ENCODE results near the gene EPB41L4B. TPM values are rescaled to one million over a fixed set of nuclear protein-coding genes. Genes with fewer than 3 reads are reported as not detected.

Gene EPB41L4B
- total and polyA plus RNA-seq, 3 donors from 2014 or later = 10.9 to 14.5 (median 14.3) TPM

DNA sequence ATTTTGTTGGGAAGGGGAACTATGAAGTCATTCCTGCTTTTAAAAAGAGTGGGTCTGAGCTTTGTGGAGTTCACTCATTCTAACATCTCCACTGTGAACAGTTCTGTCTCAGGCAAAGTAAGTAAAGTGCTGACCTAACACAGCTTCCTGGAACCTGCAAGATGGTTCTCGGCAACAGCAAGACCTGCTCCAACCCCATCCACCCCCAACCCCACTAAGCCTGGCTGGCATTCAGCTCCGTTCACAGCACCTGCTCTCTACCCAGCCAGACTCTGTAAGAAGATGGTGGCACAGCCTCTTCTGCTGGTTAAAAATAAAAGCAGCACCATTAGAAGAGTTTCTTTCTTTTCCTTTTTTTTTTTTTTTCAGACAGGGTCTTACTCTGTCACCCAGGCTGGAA lies 42.0 kb downstream of the EPB41L4B start:
- intact Hi-C loops (cut with DNase I; ENCODE audit: low total_unique reads) = no loop called here
- Histone ChIP-seq H3K9me3 (no peaks in the 10 kb centered on the region), H3K4me3 (no peak overlapping the region), H3K27ac (no peak overlapping the region), H3K36me3 (ENCODE audit: low read depth, missing control alignments) (no peaks in the 10 kb centered on the region), H3K4me1 (no peaks in the 10 kb centered on the region), H3K27me3 (no peaks in the 10 kb centered on the region)
- WGBS, 2 donors = 98 to 100% methylated on average over 2 of the region's 2 CpGs
- TF ChIP-seq, protein P1, sequence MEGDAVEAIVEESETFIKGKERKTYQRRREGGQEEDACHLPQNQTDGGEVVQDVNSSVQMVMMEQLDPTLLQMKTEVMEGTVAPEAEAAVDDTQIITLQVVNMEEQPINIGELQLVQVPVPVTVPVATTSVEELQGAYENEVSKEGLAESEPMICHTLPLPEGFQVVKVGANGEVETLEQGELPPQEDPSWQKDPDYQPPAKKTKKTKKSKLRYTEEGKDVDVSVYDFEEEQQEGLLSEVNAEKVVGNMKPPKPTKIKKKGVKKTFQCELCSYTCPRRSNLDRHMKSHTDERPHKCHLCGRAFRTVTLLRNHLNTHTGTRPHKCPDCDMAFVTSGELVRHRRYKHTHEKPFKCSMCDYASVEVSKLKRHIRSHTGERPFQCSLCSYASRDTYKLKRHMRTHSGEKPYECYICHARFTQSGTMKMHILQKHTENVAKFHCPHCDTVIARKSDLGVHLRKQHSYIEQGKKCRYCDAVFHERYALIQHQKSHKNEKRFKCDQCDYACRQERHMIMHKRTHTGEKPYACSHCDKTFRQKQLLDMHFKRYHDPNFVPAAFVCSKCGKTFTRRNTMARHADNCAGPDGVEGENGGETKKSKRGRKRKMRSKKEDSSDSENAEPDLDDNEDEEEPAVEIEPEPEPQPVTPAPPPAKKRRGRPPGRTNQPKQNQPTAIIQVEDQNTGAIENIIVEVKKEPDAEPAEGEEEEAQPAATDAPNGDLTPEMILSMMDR (IDR thresholded peaks at IDR 0.05) = no peak
- no peak for TF ChIP-seq POLR2A (IDR thresholded peaks at IDR 0.05)
- no peak for DNase-seq

DNA sequence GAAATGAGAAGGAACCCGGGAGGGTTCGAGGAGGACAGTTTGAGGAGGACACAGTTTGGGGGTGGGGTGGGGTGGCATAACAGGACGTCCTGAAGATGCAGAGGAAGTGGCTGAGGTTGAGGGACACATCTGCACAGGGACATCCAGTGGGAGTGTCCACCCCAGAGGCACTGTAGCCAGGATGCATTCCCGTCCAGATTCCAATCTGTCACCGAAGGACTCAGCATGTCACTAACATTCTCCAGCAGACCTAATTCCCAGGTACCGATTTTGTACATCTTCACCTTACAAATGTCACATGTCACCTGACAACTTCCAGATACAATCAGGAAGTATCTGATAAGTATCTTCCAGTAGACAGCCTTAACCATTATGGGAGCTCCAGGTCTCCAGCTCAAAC lies 42.6 kb downstream of the EPB41L4B start:
- no peaks in the 10 kb centered on the region for H3K4me1 ChIP-seq
- H3K4me3 ChIP-seq = no peak overlapping the region
- H3K27me3 ChIP-seq = no peaks in the 10 kb centered on the region
- WGBS, 2 donors = 85 to 86% methylated on average over 6 of the region's 6 CpGs
- intact Hi-C loops (cut with DNase I; ENCODE audit: low total_unique reads) = no loop called here
- no peaks in the 10 kb centered on the region for H3K36me3 ChIP-seq (ENCODE audit: low read depth, missing control alignments)
- no peaks in the 10 kb centered on the region for H3K9me3 ChIP-seq
- no peak for TF ChIP-seq POLR2A (IDR thresholded peaks at IDR 0.05)
- TF ChIP-seq, protein P1 (IDR thresholded peaks at IDR 0.05) = no peak
- no peak overlapping the region for H3K27ac ChIP-seq
- no peak for DNase-seq

- WGBS, 2 donors = 81 to 85% methylated on average over 8 to 9 of the region's 9 CpGs
- no peaks in the 10 kb centered on the region for H3K36me3 ChIP-seq (ENCODE audit: low read depth, missing control alignments)
- TF ChIP-seq POLR2A (IDR thresholded peaks at IDR 0.05) = no peak
- TF ChIP-seq, protein P1 (IDR thresholded peaks at IDR 0.05) = no peak
- no peak overlapping the region for H3K4me3 ChIP-seq
- no peak overlapping the region for H3K27ac ChIP-seq
- no peaks in the 10 kb centered on the region for H3K9me3 ChIP-seq
- DNase-seq = no peak
- H3K27me3 ChIP-seq = no peaks in the 10 kb centered on the region
- intact Hi-C loops (cut with DNase I; ENCODE audit: low total_unique reads) = no loop called here
- H3K4me1 ChIP-seq = no peaks in the 10 kb centered on the region
These were observed 43.4 kb downstream of the EPB41L4B start for GRCh38 chr9:109277451-109277850.

DNA sequence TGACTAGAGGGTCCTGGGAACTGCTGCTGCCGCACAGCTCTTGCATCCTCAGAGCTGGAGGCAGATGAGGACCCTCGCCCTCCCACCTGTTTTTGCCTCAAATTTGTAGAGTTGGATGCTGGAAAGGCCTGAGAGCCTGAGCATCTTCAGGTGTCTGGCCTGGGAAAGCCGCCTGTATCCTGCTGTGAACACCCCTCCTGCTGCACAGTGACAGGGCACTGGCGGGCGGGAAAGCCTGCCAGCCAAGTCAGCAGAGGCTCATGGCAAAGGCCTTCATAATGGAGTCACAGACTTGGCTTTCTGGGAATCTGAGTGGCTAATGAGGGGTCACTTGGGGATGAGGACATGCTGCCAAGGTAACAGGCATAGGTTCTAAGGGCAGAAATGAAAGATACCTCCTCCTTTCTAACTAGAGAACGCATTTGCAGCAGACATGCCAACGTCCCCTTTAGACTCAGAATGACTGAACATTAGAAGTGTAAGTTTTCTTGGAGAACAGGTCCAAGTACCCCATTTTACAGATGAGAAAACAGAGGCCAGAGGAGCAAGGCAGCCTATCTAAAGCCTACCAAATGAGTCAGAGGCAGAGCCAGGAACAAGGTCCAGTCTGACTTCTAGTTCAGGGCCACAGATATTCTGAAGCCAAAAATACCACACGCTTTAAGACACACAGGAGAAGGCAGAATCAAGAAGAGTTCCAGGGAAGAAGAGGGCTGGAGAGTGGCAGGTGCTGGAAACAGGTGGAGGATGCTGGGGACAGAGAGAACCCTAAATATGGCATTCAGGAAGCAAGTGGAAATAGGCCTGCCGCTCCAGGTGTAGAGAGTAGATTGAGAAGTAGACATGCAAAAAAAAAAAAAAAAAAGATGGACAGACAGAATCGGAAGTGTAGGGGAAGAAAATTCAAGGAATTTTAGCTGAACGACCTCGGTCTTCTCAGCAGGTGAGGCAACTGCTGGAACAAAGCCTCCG lies 44.1 kb downstream of the EPB41L4B start:
- no peaks in the 10 kb centered on the region for H3K27me3 ChIP-seq
- TF ChIP-seq, protein P1 (IDR thresholded peaks at IDR 0.05) = no peak
- TF ChIP-seq POLR2A (IDR thresholded peaks at IDR 0.05) = no peak
- DNase-seq = no peak
- no peak overlapping the region for H3K4me3 ChIP-seq
- 87 to 93% methylated on average over 13 of the region's 13 CpGs for WGBS, 2 donors
- intact Hi-C loops (cut with DNase I; ENCODE audit: low total_unique reads) = no loop called here
- no peaks in the 10 kb centered on the region for H3K36me3 ChIP-seq (ENCODE audit: low read depth, missing control alignments)
- H3K9me3 ChIP-seq = no peaks in the 10 kb centered on the region
- no peaks in the 10 kb centered on the region for H3K4me1 ChIP-seq
- H3K27ac ChIP-seq = no peak overlapping the region
